Activated CD4-positive, CD25-positive, alpha-beta regulatory T cell treated with anti-CD3 and anti-CD28 coated beads, Interleukin-2, amount 50 U/mL, for 72 hours (primary cell): ENCODE results near the gene LONRF2.

Experiments
- DNase-seq: peaks from one replicate; pipeline ENCODE4 v3.0.0; 2021

The LONRF2 gene

GRCh38 chr2:100299548-100299947, 22.8 kb downstream of the LONRF2 start:
- no peak for DNase-seq

- DNase-seq: no peak
Observed at GRCh38 chr2:100297511-100297910, 24.8 kb downstream of the LONRF2 start.

- no peak for DNase-seq
Observed at GRCh38 chr2:100294162-100294497, 28.2 kb downstream of the LONRF2 start.

GRCh38 chr2:100293341-100294161, 28.8 kb downstream of the LONRF2 start:
- no peak for DNase-seq

- DNase-seq: no peak
Observed at GRCh38 chr2:100292022-100292580, 30.2 kb downstream of the LONRF2 start.

GRCh38 chr2:100291152-100291970, 30.9 kb downstream of the LONRF2 start:
- DNase-seq: no peak

GRCh38 chr2:100290718-100291151, 31.6 kb downstream of the LONRF2 start:
- no peak for DNase-seq

GRCh38 chr2:100289020-100289419, 33.3 kb downstream of the LONRF2 start:
- DNase-seq: no peak

GRCh38 chr2:100286318-100286717, 36.0 kb downstream of the LONRF2 start:
- DNase-seq: no peak

- DNase-seq: no peak
Observed at GRCh38 chr2:100285691-100286090, 36.6 kb downstream of the LONRF2 start.

GRCh38 chr2:100285011-100285410, 37.3 kb downstream of the LONRF2 start:
- no peak for DNase-seq

- no peak for DNase-seq
Observed at GRCh38 chr2:100283724-100284501, 38.4 kb downstream of the LONRF2 start.

- no peak for DNase-seq
Observed at GRCh38 chr2:100281521-100282438, 40.5 kb downstream of the LONRF2 start.

GRCh38 chr2:100279586-100280534, 42.4 kb downstream of the LONRF2 start:
- DNase-seq: no peak

GRCh38 chr2:100278986-100279385, 43.3 kb downstream of the LONRF2 start:
- no peak for DNase-seq

- DNase-seq: no peak
Observed at GRCh38 chr2:100278501-100278900, 43.8 kb downstream of the LONRF2 start.

GRCh38 chr2:100277540-100278207, 44.6 kb downstream of the LONRF2 start:
- DNase-seq: no peak

- no peak for DNase-seq
Observed at GRCh38 chr2:100276716-100277115, 45.6 kb downstream of the LONRF2 start.

- DNase-seq: no peak
Observed at GRCh38 chr2:100275200-100275589, 47.1 kb downstream of the LONRF2 start.

- DNase-seq: no peak
Observed at GRCh38 chr2:100274566-100275199, 47.6 kb downstream of the LONRF2 start.
